ENCODE data around the gene CCDC85C.

The CCDC85C gene

GRCh38 chr14:99630202-99630601, 26.2 kb upstream of the CCDC85C start:
- DNase-seq (ENCODE audit: low spot score), result no peak

DNA sequence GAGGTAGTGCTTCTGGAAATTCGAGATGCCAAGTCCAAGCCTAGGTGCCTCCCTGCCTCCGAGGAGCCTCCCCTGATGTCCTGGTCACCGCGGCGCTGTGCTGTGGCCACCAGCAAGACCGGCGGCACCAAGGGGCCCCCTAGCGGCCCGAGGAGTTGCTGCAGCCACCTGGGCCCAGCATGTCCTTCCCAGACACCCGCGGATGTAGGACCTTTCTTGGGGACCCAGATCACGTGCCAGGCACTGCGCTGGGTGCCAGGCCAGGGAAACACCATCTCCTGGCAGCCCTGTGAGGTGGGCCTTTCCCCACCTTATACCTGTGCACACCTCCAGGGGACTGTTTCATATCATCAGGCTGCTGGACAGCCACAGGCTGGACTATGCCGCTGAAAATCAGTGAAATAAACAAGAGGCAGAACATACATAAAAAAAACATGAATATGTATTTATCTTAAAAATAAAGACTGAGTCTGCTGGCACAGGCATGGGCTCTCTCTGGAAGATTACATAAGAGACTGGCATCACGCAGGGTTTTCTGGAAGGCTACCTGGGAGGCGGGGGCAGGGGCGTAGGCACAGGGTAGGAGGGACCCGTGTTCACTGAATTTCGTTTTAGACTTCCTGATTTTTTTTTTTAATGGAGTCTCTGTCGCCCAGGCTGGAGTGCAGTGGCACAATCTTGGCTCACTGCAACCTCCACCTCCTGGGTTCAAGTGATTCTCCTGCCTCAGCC, 25.0 kb upstream of the CCDC85C start:
- peak; percentile 66 for DNase-seq (ENCODE audit: low spot score)

DNA sequence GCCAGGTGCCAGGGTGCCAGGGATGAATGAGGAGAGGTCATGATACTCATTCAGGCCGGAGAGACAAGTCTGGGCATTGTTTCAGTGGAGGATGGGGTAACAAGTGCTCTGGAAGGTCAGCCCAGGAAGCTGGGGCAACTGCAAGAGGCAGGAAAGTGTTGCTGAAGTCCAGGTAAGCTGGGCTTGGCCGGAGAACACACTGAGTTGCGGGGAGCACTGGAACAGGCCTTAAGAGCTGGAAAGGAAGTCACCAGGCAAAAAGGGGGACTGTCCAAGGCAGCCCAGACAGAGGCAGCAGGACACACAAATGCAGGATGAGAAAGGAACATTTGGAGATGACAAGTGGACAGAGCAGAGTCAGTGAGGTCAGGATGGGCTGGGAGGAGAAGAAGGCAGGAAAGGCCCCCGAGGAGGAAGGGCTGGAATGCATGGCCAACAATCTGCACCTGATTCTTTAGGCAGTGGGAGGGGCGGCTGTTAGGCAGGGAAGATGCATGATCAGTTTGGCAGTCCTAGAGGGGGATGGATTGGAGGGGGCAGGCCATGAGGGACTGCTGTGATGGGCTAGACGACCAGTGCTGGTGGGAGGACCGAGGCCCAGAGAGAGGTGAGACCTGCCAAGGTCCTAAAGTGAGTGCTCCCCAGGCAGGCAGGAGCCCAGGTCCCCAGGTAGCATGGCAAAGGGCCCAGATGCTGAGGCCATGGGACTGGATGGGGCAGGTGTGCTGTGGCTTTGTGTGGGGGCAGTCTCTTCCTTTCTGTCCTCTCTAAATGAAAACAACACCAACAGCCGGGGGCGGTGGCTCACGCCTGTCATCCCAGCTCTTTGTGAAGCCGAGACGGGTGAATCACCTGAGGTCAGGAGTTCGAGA, 23.7 kb upstream of the CCDC85C start:
- no peak for DNase-seq (ENCODE audit: low spot score)

DNA sequence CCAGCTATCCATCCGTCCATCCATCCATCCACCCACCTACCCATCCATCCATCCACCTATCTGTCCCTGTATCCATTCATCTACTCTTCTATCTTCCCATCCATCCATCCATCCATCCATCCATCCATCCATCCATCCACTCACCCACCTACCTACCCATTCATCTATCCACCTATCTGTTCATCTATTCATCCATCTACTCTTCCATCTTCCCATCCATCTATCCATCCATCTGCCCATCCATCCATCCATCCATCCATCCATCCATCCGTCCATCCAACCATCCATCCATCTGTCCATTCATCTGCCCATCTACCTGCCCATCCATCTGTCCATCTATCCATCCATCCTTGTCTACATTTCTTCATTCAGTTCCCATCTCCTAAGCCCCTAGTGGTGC, 23.1 kb upstream of the CCDC85C start:
- no peak for DNase-seq (ENCODE audit: low spot score)

DNA sequence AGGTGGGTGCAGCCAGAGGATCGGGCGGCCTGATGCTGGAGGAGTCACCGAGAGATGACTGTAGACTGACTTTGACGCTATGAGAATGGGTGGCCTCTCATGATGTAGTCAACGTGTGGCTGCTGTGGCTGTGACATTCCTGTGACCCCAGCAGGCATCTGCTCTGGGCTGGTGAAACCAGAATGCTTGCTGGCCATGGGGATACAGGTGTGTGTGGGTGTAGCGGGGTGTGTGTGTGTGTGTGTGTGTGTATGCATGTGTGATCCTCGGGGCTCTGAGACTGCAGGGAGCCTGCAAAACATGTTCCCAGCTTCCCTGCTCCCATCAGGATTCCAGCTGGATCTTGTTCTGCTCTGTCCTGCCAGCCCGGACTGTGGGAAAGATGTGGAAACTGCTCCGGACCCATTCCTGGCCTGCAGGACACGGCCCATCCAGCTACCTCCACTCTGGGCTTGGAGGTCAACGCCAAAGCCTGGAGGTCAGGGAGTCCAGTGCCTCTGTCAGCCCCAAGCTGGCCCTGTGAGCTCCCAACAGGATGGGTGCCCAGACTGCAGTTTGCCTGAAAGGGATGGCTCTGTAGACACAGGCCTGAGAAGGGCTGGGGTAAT, 22.1 kb upstream of the CCDC85C start:
- DNase-seq (ENCODE audit: low spot score), result no peak

DNA sequence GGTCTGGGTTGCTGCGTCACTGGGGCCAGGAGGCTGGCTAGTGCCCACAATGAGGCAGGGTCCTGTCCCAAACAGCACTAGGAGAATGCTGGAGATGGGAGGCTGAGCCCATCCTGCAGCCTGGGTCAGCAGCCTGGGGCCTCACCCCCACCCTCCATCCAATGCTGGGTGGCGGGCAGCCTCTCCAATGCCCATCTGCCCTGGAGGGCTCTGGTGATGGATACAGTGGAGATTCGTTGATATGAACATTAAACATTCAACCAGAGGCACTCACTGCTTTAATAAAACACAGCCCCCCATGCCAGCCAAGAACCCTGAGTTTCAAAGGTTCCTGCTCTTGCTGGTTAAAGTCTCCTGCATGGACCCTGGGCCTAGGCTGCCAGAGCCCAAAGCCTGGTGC, 21.5 kb upstream of the CCDC85C start:
- DNase-seq (ENCODE audit: low spot score), result no peak

DNA sequence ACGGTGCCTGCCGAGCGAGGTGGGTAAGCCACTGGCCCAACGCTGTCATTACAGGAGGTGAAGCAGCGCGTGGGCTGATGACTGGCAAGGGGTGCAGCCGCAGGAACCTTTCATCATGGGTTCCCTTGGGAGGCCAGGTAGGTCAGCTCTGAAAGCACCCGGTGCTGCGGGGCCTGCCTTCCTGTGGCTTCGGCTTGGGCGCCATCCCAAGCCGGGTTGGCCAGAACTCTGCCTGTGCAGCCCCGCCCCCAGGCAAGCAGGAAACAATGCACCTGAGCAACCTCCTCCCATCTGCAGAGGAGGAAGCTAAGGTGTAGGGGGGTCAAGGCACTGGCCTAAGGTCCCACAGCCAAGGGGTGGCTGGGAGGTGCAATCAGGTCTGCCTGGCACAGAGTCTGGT, 21.0 kb upstream of the CCDC85C start:
- no peak for DNase-seq (ENCODE audit: low spot score)

DNA sequence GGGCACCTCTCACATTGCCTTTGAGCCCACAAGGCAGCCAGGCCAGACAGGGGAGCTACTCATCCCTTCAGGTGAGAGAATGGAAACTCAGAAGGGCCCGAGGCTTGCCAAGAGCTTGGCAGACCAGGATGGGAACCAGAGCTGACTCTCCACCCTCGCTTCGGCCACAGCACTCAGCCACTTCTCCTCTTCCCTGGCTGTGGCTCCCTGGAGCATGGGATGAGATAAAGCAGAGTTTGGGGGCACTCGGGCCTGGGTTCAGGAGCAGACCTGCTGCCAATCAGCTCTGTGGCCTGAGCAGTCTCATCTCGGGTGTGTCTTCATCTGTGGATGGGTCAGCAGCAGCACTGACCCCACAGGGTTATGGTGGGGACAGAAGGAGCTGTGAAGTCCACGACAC, 20.0 kb upstream of the CCDC85C start:
- no peak for DNase-seq (ENCODE audit: low spot score)

- no peak for DNase-seq (ENCODE audit: low spot score)
Measured at GRCh38 chr14:99621948-99622347, 17.9 kb upstream of the CCDC85C start.

GRCh38 chr14:99619835-99620834, 16.1 kb upstream of the CCDC85C start:
- DNase-seq (ENCODE audit: low spot score), result no peak

DNA sequence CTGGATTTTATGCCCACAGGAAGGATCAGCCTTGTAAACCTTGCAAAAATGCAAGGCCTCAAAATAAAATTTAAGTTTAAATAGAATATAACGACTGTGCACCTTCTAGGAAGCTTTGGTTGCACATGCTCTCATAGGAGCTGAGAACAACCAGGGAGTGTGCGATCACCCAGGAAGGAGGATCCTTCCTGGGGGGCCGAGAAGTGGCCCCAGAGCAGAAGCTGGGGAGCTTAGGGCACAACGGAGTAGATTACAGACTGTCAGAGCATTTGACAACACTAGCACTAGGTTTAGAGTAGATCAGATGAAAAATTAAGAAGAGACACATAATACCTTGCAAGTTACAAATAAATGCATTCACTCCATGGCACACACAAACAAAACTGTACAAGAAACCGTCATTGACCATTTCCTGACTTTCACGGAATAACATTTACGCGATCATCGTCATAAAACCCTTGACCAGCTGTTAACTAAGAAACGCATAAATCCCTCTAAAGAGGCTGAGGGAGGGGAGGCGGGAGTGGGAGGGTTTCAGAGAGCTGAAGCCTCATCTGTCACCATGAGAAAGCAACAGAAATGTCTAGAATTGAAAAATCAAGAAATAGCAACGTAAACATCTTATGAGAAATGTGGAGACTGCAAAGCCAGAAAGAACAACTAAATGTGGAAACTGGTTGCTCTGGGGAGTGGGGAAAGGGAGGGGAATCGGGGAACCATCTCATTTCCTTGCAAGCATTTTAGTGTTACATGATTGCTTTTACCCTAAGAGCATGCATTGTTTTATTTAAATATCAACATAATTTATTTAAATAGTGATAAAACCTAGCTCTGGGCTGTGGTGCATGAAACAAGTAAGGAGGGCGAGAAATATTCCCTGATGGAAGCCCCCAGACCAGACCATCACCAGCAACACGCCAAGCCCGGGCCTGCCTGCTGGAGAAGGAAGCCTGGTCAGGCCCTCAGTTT, 13.1 kb upstream of the CCDC85C start:
- no peak for DNase-seq (ENCODE audit: low spot score)

- no peak for DNase-seq (ENCODE audit: low spot score)
Measured at GRCh38 chr14:99615497-99616157, 11.6 kb upstream of the CCDC85C start.

DNA sequence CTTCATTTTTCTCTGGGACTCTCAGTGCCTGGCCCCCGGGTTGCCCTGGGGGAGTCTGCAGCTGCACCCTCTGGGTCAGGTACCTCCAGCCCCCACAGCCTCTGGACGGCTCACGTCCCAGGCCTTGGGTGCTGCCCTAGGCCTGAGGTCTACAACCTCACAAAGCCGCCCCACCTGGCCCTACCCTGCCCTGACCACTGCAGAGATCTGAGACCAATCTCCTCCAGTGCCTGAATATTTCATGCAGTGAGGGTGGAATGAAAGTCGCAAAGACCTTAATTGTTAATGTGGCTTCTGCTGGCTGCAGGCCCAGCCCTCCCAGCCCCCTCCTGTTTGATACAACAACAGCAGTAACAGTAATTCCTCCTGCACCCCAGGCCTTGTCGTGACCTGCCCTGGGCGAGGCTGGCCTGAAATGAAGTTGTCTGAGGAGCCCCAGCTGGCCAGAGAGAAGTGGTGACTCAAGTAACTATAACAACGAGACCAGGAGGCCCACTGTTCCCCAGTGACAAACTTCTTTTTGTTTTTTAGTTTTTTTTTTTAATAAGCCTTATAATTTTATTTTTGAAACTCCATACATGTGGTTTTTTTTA, 8.8 kb upstream of the CCDC85C start:
- no peak for DNase-seq (ENCODE audit: low spot score)

- no peak for DNase-seq (ENCODE audit: low spot score)
Measured at GRCh38 chr14:99612071-99612737, 8.2 kb upstream of the CCDC85C start.

DNA sequence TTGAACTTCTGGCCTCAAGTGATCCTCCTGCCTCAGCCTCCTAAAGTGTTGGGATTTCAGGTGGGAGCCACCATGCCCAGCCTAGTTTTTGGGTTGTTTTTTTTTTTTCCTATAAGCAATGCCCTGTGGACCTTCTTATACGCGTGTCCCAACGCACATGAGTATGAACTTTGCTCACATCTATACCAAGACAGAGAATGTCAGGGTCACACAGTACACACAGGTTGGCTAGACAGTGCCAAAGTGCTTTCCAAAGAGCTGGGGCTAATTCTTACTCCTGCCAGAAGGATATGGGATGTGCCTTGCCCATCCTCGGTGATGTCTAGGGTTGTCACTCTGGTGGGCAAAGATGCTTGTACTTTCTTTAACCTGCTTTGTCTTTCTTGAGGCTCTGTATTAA, 7.6 kb upstream of the CCDC85C start:
- DNase-seq (ENCODE audit: low spot score), result no peak

- no peak for DNase-seq (ENCODE audit: low spot score)
Measured at GRCh38 chr14:99609245-99610170, 5.5 kb upstream of the CCDC85C start.

DNA sequence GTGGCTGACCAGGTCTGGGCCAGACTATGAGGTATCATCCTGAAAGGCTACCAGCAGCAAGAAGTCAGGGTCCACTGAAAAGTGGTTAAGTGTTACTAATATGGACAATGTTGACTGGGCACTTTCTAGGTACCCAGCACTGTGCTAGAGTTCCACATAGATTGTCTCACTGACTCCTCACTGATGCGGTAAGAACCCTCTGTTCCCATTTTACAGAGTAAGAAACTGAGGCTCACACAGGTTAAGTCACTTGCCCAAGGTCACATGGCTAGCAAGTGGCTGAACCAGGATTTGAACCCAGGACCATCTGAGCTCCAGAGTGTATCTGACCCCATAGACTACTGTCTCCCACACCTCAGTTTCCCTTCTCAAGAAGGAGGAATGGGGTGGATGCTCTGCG, 4.6 kb upstream of the CCDC85C start:
- no peak for DNase-seq (ENCODE audit: low spot score)

DNA sequence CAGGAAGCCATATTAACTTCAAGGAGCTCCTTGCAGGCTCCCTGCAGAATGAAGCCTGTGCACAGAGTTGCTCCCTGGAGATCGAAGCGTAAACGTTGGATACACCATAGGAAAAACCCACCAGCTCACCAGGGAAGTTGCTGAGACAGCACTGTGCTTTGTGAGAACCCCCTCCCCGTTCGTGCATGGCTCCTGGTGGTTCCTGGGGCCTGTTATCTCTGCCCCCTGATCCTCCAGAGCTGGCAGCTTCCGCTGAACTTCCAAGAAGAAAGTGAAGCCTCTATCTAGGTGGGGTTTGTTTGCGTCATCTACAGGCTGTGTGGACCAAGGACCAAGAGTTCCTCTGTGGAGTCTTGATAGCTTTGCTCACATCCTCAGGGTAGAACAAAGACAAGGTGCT, 2.4 kb upstream of the CCDC85C start:
- DNase-seq (ENCODE audit: low spot score), result no peak

Measured in activated CD4-positive, alpha-beta T cell treated with anti-CD3 and anti-CD28 coated beads, Interleukin-2, Interleukin-4, amounts not matched to agents 100 ng/mL and 50 ng/mL, durations not matched to agents 16 hours and 8 hours (primary cell).